H1 (cell line): ENCODE data around the gene TRMT2B.

Experiments
- JUN ChIP-seq: IDR thresholded peaks from 2 replicates; pipeline ENCODE4 v1.6.1; 2011; ENCODE audit warnings: low read depth, mild to moderate bottlenecking, improper control_type of control experiment, low read length
- POLR2AphosphoS5 ChIP-seq: IDR thresholded peaks from 2 replicates; pipeline ENCODE4 v1.6.1; 2011; ENCODE audit warnings: low read depth, low read length
- RBBP5 ChIP-seq: IDR thresholded peaks from 2 replicates; pipeline ENCODE4 v1.7.1; 2012; ENCODE audit warnings: low read depth, mild to moderate bottlenecking, inconsistent platforms, low read length, moderate library complexity, borderline replicate concordance
- SIN3A ChIP-seq, 2 experiments: IDR thresholded peaks in 1 of 2; conservative IDR thresholded peaks in 1 of 2; 2 replicates each; pipeline ENCODE4 v1.6.1; 2011 to 2012; ENCODE audit warnings: low read length in 2 of 2, improper control_type of control experiment in 1 of 2, low read depth in 1 of 2, mild to moderate bottlenecking in 1 of 2
- SIRT6 ChIP-seq: IDR thresholded peaks from one replicate; pipeline ENCODE4 v1.7.1; 2012; ENCODE audit warnings: low read length, inconsistent platforms
- TAF1 ChIP-seq: IDR thresholded peaks from 2 replicates; pipeline ENCODE4 v1.6.1; 2011; ENCODE audit warnings: mild to moderate bottlenecking, low read depth, low read length
- TCF12 ChIP-seq: IDR thresholded peaks from 2 replicates; pipeline ENCODE4 v1.6.1; 2011; ENCODE audit warnings: low read depth, mild to moderate bottlenecking, low read length
- USF2 ChIP-seq: IDR thresholded peaks from 2 replicates; pipeline ENCODE4 v1.6.1; 2011; ENCODE audit warnings: low read length, improper control_type of control experiment
- TF ChIP-seq, protein P1 (sequence below), 3 experiments: IDR thresholded peaks; 1 replicate in 2 of 3; 2 replicates in 1 of 3; pipeline versions ENCODE4 v1.5.1 to v1.6.1; 2011; ENCODE audit warnings: low read length in 3 of 3, mild to moderate bottlenecking in 3 of 3, inconsistent platforms in 2 of 3, low read depth in 1 of 3, moderate library complexity in 1 of 3; ENCODE audit not compliant: insufficient read depth in 1 of 3; ENCODE audit errors: control extremely low read depth in 1 of 3
- TF ChIP-seq, protein P2 (sequence below): IDR thresholded peaks from 2 replicates; pipeline ENCODE4 v1.6.1; 2012; ENCODE audit warnings: inconsistent platforms
- TF ChIP-seq, protein P3 (sequence below): IDR thresholded peaks from 2 replicates; pipeline ENCODE4 v1.6.1; 2011; ENCODE audit warnings: low read depth, mild to moderate bottlenecking, low read length; ENCODE audit not compliant: insufficient read depth

GRCh38 chrX:100990139-100990538, 61.8 kb downstream of the TRMT2B start:
- TF ChIP-seq, protein P1, sequence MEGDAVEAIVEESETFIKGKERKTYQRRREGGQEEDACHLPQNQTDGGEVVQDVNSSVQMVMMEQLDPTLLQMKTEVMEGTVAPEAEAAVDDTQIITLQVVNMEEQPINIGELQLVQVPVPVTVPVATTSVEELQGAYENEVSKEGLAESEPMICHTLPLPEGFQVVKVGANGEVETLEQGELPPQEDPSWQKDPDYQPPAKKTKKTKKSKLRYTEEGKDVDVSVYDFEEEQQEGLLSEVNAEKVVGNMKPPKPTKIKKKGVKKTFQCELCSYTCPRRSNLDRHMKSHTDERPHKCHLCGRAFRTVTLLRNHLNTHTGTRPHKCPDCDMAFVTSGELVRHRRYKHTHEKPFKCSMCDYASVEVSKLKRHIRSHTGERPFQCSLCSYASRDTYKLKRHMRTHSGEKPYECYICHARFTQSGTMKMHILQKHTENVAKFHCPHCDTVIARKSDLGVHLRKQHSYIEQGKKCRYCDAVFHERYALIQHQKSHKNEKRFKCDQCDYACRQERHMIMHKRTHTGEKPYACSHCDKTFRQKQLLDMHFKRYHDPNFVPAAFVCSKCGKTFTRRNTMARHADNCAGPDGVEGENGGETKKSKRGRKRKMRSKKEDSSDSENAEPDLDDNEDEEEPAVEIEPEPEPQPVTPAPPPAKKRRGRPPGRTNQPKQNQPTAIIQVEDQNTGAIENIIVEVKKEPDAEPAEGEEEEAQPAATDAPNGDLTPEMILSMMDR (IDR thresholded peaks at IDR 0.05; ENCODE audit: control extremely low read depth in 1 of 3, insufficient read depth in 1 of 3, low read depth in 1 of 3, low read length in 3 of 3) = no peak
- TF ChIP-seq, protein P2, sequence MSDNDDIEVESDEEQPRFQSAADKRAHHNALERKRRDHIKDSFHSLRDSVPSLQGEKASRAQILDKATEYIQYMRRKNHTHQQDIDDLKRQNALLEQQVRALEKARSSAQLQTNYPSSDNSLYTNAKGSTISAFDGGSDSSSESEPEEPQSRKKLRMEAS = no peak
- no peak for TF ChIP-seq TAF1
- TF ChIP-seq POLR2AphosphoS5 = no peak
- TF ChIP-seq, protein P3, sequence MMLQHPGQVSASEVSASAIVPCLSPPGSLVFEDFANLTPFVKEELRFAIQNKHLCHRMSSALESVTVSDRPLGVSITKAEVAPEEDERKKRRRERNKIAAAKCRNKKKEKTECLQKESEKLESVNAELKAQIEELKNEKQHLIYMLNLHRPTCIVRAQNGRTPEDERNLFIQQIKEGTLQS = no peak
- TF ChIP-seq RBBP5 = no peak
- TF ChIP-seq SIRT6 = no peak
- no peak for TF ChIP-seq USF2
- no peak for TF ChIP-seq SIN3A (conservative IDR thresholded peaks at IDR 0.05 in 1 of 2, IDR thresholded peaks at IDR 0.05 in 1 of 2; ENCODE audit: low read depth in 1 of 2, low read length in 2 of 2)
- no peak for TF ChIP-seq JUN
- no peak for TF ChIP-seq TCF12
